Bronchial epithelial cell (primary cell): Measurements from ENCODE around the gene PSMD13. TPM values are rescaled to one million over a fixed set of nuclear protein-coding genes. Genes with fewer than 3 reads are reported as not detected.

Experiments
- DNase-seq: peaks from one replicate; pipeline ENCODE4 v3.0.0-alpha.2; 2010; ENCODE audit warnings: low read depth
- FAIRE-seq: peaks from 2 replicates; lab custom pipeline; 2011; peaks lifted over from hg19 to GRCh38; lab: Jason Lieb, UNC
- H3K27me3 ChIP-seq: 2 replicates; pipeline ENCODE4 v1.5.1; 2011; ENCODE audit warnings: low read length; ENCODE audit not compliant: control insufficient read depth, insufficient read depth
- H3K36me3 ChIP-seq: 2 replicates; pipeline ENCODE4 v1.5.1; 2011; ENCODE audit warnings: low read length; ENCODE audit not compliant: control insufficient read depth, insufficient read depth
- H3K4me3 ChIP-seq: 2 replicates; pipeline ENCODE4 v1.5.1; 2011; ENCODE audit warnings: mild to moderate bottlenecking, low read depth, low read length, control low read depth
- total RNA-seq: library from RNA; depleted of rRNA; stranded (reverse); fragments of >200 nt; gene quantifications from 2 replicates; pipeline ENCODE4 v1.2.1, GENCODE V29; 2014
- TF ChIP-seq, protein P1 (sequence below): IDR thresholded peaks from 2 replicates; pipeline ENCODE4 v1.5.1; 2011; ENCODE audit warnings: mild to moderate bottlenecking, moderate library complexity, low read length, control low read depth, inconsistent platforms; ENCODE audit not compliant: insufficient read depth, severe bottlenecking

The PSMD13 gene
- total RNA-seq, 1 donor from 2014 or later: 146 TPM

DNA sequence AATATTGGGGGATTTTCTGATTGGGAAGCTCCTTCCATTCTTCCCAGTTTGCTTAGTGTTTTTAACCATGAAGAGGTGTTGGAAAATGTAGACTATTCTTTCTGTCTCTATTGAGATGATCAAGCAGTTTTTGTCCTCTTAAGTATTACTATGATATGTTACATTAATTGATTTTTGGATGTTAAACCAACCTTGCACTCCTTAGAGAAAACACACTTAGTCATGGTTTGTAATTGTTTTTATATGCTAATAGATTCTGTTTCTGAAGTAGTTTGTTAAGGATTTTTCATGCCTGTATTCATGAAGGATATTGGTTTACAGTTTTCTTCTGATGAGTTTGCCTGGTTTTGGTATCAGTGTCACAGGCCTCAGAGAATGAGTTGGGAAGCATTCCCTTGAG lies 39.4 kb downstream of the PSMD13 start:
- Histone ChIP-seq H3K36me3 (no peaks in the 10 kb centered on the region), H3K27me3 (peaks cover 23% of the 10 kb centered on the region), H3K4me3 (no peak overlapping the region)
- no peak for FAIRE-seq
- TF ChIP-seq, protein P1, sequence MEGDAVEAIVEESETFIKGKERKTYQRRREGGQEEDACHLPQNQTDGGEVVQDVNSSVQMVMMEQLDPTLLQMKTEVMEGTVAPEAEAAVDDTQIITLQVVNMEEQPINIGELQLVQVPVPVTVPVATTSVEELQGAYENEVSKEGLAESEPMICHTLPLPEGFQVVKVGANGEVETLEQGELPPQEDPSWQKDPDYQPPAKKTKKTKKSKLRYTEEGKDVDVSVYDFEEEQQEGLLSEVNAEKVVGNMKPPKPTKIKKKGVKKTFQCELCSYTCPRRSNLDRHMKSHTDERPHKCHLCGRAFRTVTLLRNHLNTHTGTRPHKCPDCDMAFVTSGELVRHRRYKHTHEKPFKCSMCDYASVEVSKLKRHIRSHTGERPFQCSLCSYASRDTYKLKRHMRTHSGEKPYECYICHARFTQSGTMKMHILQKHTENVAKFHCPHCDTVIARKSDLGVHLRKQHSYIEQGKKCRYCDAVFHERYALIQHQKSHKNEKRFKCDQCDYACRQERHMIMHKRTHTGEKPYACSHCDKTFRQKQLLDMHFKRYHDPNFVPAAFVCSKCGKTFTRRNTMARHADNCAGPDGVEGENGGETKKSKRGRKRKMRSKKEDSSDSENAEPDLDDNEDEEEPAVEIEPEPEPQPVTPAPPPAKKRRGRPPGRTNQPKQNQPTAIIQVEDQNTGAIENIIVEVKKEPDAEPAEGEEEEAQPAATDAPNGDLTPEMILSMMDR: no peak
- DNase-seq: no peak

DNA sequence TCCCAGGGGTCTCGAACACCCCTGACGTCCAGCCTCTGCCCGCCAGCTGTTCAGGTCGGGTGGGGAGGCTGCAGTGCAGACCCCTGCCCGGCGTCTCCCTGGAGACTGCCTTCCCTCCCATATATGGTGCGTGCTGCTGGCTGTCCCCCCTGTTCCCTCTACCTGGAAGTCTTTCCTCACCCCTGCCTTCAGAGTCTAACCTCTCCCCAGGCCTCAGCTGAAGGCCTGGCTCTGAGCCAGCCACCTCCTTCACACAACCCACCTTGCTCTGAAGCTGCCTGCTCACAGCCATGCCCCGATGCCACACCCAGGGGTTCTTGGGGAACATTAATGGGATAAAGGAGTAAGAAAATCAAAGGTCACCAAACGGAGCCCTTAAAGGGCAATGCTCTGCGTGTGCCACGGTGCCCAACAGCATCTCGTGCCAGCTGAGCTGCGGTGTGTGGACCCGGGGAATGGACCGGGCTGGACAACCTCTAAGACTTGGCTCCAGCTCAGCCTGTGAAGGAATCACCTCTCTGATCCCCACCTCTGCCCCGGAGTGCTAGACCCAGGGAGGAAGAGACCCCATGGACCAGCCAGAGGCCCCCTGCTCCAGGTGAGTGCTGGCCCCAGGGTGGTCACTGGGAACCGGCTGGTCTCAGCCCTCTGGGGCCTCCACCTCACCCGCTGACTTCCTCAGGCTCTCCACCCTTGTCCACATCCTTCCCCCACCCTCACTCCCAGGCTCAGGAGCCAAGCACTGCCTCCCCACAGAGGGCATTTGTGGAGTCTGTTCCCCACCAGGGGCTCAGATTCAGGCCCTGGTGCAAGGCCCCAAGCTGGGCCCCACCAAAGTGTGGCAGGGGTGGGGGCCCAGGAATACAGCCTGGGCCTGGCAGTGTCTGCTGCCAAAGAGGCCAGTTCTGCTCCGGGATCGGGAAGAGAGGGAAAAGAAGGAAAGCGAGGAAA lies 41.5 kb downstream of the PSMD13 start, which contains the start of gene NLRP6:
Gene NLRP6, plus strand, starts transcription at position 407 of the 951 bp plus-strand sequence. Its CDS starts 163 bp downstream, at position 570.
- no peak within 1 kb of the TSS for H3K4me3 ChIP-seq
- DNase-seq: no peak

DNA sequence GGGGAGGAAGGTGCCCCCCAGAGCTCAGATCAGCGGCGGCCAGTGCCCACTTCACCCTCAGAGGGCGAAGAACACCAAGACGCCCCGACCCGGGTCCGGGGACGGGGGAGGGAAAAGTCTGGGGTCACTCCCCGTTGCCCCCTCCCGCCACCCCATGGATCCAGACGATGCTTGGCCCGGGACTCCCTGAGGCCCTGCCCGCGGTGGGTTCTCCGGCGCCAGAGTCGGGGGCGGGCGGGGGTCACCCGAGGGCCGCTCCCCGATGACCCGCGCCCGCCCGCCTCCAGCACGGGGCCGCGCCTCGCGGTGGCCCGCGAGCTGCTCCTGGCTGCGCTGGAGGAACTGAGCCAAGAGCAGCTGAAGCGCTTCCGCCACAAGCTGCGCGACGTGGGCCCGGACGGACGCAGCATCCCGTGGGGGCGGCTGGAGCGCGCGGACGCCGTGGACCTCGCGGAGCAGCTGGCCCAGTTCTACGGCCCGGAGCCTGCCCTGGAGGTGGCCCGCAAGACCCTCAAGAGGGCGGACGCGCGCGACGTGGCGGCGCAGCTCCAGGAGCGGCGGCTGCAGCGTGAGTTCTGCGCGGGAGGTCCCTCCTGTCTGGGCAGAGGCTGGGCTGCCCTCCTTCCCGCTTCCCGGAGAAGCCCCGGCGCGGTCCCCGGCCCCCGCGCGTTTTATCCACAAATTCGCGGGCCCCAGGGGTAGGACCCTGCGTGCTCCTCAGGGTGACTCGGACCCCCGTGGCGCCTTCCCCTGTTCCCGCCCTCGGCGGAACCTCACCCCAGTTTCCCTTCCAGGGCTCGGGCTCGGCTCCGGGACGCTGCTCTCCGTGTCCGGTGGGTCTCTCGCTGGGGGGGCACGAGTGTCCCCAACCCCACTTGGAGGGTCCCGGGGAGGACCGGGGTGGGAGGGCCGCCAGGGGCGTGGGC lies 42.5 kb downstream of the PSMD13 start:
- FAIRE-seq: no peak
- H3K36me3 ChIP-seq: no peaks in the 10 kb centered on the region
- no peak for DNase-seq
- TF ChIP-seq, protein P1: no peak
- H3K27me3 ChIP-seq: peaks cover 37% of the 10 kb centered on the region
- H3K4me3 ChIP-seq: no peak overlapping the region

More for the DNA sequence above, 41.5 kb downstream of the PSMD13 start, which contains the start of gene NLRP6:
- no peak for FAIRE-seq
- TF ChIP-seq, protein P1: no peak
- peaks cover 38% of the 10 kb centered on the region for H3K27me3 ChIP-seq
- no peaks in the 10 kb centered on the region for H3K36me3 ChIP-seq

DNA sequence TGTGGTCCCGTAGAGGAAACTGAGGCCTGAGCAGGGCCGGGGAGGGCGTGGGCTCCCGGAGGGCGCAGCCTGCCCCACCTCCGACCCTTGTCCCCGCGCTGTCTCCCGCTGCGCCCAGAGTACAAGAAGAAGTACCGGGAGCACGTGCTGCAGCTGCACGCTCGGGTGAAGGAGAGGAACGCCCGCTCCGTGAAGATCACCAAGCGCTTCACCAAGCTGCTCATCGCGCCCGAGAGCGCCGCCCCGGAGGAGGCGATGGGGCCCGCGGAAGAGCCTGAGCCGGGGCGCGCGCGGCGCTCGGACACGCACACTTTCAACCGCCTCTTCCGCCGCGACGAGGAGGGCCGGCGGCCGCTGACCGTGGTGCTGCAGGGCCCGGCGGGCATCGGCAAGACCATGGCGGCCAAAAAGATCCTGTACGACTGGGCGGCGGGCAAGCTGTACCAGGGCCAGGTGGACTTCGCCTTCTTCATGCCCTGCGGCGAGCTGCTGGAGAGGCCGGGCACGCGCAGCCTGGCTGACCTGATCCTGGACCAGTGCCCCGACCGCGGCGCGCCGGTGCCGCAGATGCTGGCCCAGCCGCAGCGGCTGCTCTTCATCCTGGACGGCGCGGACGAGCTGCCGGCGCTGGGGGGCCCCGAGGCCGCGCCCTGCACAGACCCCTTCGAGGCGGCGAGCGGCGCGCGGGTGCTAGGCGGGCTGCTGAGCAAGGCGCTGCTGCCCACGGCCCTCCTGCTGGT lies 43.4 kb downstream of the PSMD13 start:
- peaks cover 37% of the 10 kb centered on the region for H3K27me3 ChIP-seq
- DNase-seq: no peak
- TF ChIP-seq, protein P1: no peak
- FAIRE-seq: no peak
- H3K36me3 ChIP-seq: no peaks in the 10 kb centered on the region
- H3K4me3 ChIP-seq: no peak overlapping the region
